IPS DF 6.9 (cell line): Measurements from ENCODE around the gene PCDHAC1.
"Not testable (repeated sequence)": the region's sequence is repeated elsewhere in the genome, so short reads cannot be mapped to it uniquely, and the experiment has no call there.

ENCODE experiments used
- DNase-seq: peaks from one replicate; pipeline ENCODE4 v3.0.0-alpha.2; 2013; ENCODE audit warnings: low read depth, low spot score
- H3K27ac ChIP-seq: one replicate; pipeline ENCODE4 v1.5.1; 2013; ENCODE audit warnings: low read length, control low read depth
- H3K27me3 ChIP-seq: 2 replicates; pipeline ENCODE4 v1.6.1; 2013; ENCODE audit warnings: mild to moderate bottlenecking, low read length; ENCODE audit not compliant: control insufficient read depth, insufficient read depth
- H3K36me3 ChIP-seq: 2 replicates; pipeline ENCODE4 v1.6.1; 2013; ENCODE audit warnings: low read length; ENCODE audit not compliant: control insufficient read depth, insufficient read depth
- H3K4me1 ChIP-seq: 2 replicates; pipeline ENCODE4 v1.6.1; 2013; ENCODE audit warnings: low read length; ENCODE audit not compliant: control insufficient read depth, insufficient read depth
- H3K4me3 ChIP-seq: 2 replicates; pipeline ENCODE4 v1.5.1; 2013; ENCODE audit warnings: mild to moderate bottlenecking, low read length
- H3K9me3 ChIP-seq: 2 replicates; pipeline ENCODE4 v1.6.1; 2013; ENCODE audit warnings: low read length, inconsistent platforms; ENCODE audit not compliant: control insufficient read depth, insufficient read depth
- WGBS: extraction: QIAGEN DNeasy Blood & Tissue Kit; methylation state at CpG from one replicate; pipeline ENCODE4 v1.1.7; 2013; ENCODE audit warnings: mixed read lengths, missing lambda C conversion rate; ENCODE audit not compliant: insufficient read length, insufficient coverage; 5-methylcytosine and 5-hydroxymethylcytosine counted together

The PCDHAC1 gene, protein sequence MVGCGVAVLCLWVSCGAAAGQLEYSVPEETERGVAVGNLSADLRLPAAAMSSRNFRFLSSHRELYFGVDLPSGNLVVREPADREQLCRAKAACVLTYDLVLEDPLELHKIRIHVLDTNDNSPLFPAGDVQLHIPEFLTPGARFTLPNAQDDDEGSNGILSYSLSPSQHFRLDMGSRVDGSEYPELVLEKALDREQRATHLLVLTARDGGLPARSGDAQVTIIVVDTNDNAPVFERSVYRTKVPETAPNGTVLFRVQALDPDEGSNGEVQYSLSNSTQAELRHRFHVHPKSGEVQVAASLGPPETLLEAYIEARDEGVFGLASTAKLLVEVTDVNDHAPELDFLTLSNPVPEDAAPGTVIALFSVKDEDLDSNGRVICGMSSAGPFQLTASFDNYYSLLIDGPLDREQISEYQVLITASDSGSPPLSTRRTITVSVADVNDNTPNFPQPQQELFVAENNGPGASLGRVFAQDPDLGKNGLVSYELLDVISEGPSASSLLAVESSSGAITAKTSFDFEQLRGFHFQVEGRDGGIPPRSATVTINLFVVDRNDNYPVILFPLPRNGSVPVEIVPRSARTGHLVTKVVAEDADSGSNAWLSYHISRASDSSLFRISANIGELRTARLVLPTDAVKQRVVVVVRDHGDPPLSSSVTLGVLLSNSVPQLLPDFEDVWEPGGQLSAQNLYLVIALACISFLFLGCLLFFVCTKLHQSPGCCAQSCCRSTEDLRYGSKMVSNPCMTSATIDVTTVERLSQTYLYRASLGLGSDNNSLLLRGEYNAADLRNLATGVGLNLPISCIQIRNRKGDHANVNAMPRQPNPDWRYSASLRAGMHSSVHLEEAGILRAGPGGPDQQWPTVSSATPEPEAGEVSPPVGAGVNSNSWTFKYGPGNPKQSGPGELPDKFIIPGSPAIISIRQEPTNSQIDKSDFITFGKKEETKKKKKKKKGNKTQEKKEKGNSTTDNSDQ

DNA sequence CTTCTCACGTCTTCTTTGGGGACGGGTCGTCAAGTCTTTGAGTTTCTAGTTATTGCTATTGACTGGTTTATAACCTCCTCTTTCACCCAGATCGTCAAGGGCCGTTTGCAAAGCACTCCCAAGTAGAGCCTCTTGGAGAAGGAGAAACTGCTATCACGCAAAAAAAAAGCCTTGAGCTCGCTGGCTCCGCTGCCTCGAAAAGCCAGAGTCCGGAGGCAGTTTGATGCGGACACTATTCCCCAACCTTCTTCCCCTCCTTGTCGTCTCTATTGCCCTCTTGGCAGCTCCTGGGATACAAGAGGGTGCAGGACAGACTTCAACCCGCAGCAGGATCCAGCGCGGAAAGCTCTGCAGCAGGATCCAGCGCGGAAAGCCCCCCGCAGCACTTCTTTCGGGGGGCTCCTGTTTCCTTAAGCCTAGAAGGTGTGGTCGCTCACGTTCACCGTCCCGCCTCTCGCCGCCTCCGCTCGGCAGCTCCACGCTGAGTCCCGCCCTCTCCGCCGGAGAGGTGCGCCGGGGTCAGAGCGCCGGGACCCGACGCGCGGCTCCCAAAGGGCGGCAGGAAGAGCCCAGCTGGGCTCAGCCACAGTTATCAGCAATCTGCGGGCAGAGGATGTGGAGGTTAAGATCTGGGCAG, at the start of gene PCDHAC1:
PCDHAC1 (plus strand) TSS at position 494 of the 637 bp plus-strand sequence. CDS start 594 bp downstream, outside the sequence.
- peak within 1 kb of the TSS; percentile 64; the same call in 1 of the 2 replicates for H3K4me3 ChIP-seq
- peak; percentile 35 for DNase-seq
- H3K27me3 ChIP-seq, result peaks cover 5% of the 10 kb centered on the region; the same call in 1 of the 2 replicates
- H3K9me3 ChIP-seq, result no peaks in the 10 kb centered on the region
- no CpG with 5 or more reads among the region's 41 CpGs for WGBS
- H3K27ac ChIP-seq, result no peak within 1 kb of the TSS
- H3K4me1 ChIP-seq, result peaks cover 8% of the 10 kb centered on the region
- H3K36me3 ChIP-seq, result no peaks in the 10 kb centered on the region

DNA sequence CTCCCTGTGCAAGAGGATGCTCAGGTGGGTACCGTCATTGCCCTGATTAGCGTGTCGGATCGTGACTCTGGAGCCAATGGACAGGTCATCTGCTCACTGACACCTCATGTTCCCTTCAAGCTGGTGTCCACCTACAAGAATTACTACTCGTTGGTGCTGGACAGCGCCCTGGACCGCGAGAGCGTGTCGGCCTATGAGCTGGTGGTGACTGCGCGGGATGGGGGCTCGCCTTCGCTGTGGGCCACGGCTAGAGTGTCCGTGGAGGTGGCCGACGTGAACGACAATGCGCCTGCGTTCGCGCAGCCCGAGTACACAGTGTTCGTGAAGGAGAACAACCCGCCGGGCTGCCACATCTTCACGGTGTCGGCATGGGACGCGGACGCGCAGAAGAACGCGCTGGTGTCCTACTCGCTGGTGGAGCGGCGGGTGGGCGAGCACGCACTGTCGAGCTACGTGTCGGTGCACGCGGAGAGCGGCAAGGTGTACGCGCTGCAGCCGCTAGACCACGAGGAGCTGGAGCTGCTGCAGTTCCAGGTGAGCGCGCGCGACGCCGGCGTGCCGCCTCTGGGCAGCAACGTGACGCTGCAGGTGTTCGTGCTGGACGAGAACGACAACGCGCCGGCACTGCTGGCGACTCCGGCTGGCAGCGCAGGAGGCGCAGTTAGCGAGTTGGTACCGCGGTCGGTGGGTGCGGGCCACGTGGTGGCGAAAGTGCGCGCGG, 49.4 kb upstream of the PCDHAC1 start:
- not testable (repeated sequence) for H3K9me3 ChIP-seq, H3K4me1 ChIP-seq, H3K27me3 ChIP-seq, H3K27ac ChIP-seq, DNase-seq, H3K4me3 ChIP-seq, H3K36me3 ChIP-seq
- no CpG with 5 or more reads among the region's 80 CpGs for WGBS

DNA sequence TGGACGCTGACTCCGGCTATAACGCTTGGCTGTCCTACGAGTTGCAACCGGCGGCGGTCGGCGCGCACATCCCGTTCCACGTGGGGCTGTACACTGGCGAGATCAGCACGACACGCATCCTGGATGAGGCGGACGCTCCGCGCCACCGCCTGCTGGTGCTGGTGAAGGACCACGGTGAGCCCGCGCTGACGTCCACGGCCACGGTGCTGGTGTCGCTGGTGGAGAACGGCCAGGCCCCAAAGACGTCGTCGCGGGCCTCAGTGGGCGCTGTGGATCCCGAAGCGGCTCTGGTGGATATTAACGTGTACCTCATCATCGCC, 48.9 kb upstream of the PCDHAC1 start:
- H3K4me1 ChIP-seq, result peaks cover 2% of the 10 kb centered on the region; the same call in 1 of the 2 replicates
- no peak overlapping the region for H3K27ac ChIP-seq
- H3K36me3 ChIP-seq, result peaks cover 4% of the 10 kb centered on the region; the same call in 1 of the 2 replicates
- H3K27me3 ChIP-seq, result no peaks in the 10 kb centered on the region
- DNase-seq, result no peak
- H3K9me3 ChIP-seq, result no peaks in the 10 kb centered on the region
- H3K4me3 ChIP-seq, result no peak overlapping the region
- no CpG with 5 or more reads among the region's 37 CpGs for WGBS

DNA sequence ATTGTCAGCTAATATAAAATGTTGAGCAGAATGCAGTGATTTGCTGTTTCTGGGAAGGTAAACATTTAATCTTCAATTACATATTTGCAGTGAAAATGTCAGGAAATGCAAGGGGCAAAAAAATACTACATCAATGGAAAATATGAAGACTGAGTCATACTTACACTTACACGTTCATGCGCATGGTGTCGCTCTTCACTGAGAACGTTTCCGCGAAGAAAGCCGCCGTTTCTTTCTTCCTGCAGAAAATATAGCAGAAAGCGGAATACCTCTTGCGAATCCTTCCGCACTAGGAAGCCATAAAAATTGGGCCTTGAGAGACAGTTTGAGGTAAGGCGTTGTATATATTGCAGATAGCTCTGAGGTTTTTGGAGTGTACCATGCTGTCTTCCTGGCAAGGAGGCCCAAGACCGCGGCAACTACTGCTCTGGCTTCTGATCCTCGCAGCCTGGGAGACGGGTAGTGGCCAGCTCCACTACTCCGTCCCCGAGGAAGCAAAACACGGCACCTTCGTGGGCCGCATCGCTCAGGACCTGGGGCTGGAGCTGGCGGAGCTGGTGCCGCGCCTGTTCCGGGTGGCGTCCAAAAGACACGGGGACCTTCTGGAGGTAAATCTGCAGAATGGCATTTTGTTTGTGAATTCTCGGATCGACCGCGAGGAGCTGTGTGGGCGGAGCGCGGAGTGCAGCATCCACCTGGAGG, 44.1 kb upstream of the PCDHAC1 start, which contains the start of gene PCDHA13:
PCDHA13 (plus strand) TSS at position 236 of the 702 bp plus-strand sequence; CDS start at position 381, 145 bp downstream.
- DNase-seq, result no peak
- H3K27ac ChIP-seq, result no peak within 1 kb of the TSS
- no peaks in the 10 kb centered on the region for H3K9me3 ChIP-seq
- peaks cover 7% of the 10 kb centered on the region for H3K36me3 ChIP-seq
- peak within 1 kb of the TSS; percentile 33; the same call in 1 of the 2 replicates for H3K4me3 ChIP-seq
- WGBS, result no CpG with 5 or more reads among the region's 35 CpGs
- H3K4me1 ChIP-seq, result peaks cover 2% of the 10 kb centered on the region; the same call in 1 of the 2 replicates
- H3K27me3 ChIP-seq, result no peaks in the 10 kb centered on the region

DNA sequence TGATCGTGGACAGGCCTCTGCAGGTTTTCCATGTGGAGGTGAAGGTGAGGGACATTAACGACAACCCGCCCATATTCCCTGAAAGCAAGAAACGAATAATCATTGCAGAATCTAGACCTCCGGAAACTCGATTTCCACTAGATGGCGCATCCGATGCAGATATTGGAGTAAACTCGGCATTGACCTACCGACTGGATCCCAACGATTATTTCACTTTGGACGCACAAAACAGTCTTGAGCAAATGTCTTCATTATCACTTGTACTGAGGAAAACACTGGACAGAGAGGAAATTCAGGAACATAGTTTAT, 43.6 kb upstream of the PCDHAC1 start:
- H3K27ac ChIP-seq, result no peak overlapping the region

DNA sequence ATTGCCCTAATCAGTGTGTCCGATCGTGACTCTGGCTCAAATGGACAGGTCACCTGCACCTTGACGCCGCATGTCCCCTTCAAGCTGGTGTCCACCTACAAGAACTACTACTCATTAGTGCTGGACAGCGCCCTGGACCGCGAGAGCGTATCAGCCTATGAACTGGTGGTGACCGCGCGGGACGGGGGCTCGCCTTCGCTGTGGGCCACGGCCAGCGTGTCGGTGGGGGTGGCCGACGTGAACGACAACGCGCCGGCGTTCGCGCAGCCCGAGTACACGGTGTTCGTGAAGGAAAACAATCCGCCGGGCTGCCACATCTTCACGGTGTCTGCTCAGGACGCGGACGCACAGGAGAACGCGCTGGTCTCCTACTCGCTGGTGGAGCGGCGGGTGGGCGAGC, 42.7 kb upstream of the PCDHAC1 start:
- no peaks in the 10 kb centered on the region for H3K27me3 ChIP-seq

More for the DNA sequence above, 43.6 kb upstream of the PCDHAC1 start:
- H3K4me3 ChIP-seq, result peak overlapping the region; percentile 33; the same call in 1 of the 2 replicates
- no peaks in the 10 kb centered on the region for H3K4me1 ChIP-seq
- no peaks in the 10 kb centered on the region for H3K9me3 ChIP-seq
- H3K27me3 ChIP-seq, result no peaks in the 10 kb centered on the region
- H3K36me3 ChIP-seq, result peaks cover 3% of the 10 kb centered on the region
- WGBS, result no CpG with 5 or more reads among the region's 12 CpGs
- DNase-seq, result peak; percentile 27

DNA sequence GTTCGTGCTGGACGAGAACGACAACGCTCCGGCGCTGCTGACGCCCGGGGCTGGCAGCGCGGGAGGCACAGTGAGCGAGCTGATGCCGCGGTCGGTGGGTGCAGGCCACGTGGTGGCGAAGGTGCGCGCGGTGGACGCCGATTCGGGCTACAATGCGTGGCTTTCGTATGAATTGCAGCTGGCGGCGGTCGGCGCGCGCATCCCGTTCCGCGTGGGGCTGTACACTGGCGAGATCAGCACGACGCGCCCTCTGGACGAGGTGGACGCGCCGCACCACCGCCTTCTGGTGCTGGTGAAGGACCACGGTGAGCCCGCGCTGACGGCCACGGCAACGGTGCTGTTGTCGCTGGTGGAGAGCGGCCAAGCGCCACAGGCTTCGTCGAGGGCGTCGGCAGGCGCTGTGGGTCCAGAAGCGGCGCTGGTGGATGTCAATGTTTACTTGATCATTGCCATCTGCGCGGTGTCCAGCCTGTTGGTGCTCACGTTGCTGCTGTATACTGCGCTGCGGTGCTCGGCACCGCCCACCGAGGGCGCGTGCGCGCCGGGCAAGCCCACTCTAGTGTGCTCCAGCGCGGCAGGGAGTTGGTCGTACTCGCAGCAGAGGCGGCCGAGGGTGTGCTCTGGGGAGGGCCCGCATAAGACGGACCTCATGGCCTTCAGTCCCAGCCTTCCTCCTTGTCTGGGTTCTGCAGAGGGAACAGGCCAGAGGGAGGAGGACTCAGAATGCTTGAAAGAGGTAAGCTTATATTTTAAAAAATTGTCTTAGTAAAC, 42.0 kb upstream of the PCDHAC1 start:
- Histone ChIP-seq H3K4me3 (no peak overlapping the region), H3K27me3 (no peaks in the 10 kb centered on the region), H3K36me3 (peaks cover 3% of the 10 kb centered on the region; the same call in 1 of the 2 replicates), H3K4me1 (no peaks in the 10 kb centered on the region), H3K27ac (no peak overlapping the region), H3K9me3 (no peaks in the 10 kb centered on the region)
- WGBS, result no CpG with 5 or more reads among the region's 79 CpGs
- DNase-seq, result no peak

More for the DNA sequence above, 42.7 kb upstream of the PCDHAC1 start:
- no CpG with 5 or more reads among the region's 41 CpGs for WGBS
- no peak overlapping the region for H3K4me3 ChIP-seq
- no peaks in the 10 kb centered on the region for H3K4me1 ChIP-seq
- no peak for DNase-seq
- H3K27ac ChIP-seq, result no peak overlapping the region
- peaks cover 3% of the 10 kb centered on the region; the same call in 1 of the 2 replicates for H3K36me3 ChIP-seq
- H3K9me3 ChIP-seq, result no peaks in the 10 kb centered on the region

DNA sequence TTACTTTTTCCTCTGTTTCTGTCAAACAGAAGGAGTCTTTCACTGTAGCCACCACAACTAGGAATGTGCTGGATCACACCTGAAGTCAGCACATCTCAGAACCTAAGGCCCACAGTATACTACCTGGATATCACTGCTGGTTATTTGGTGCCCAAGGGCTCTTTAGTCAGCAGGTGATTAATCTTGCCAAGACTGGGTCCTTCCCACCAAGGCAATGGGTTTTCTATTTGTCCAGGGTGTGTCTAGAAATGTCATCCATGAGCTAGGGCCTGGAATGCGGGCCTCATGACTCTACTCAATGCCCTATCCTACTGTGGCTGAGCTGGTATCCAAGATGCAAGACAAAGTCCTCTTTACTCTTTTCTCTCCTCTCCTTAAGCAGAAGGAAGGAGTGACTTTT, 9.8 kb upstream of the PCDHAC1 start:
- H3K4me1 ChIP-seq, result no peaks in the 10 kb centered on the region
- H3K36me3 ChIP-seq, result no peaks in the 10 kb centered on the region
- no peak for DNase-seq
- no peaks in the 10 kb centered on the region for H3K27me3 ChIP-seq
- no peaks in the 10 kb centered on the region for H3K9me3 ChIP-seq
- H3K4me3 ChIP-seq, result no peak overlapping the region
- no peak overlapping the region for H3K27ac ChIP-seq
- no CpG with 5 or more reads among the region's 1 CpG for WGBS

DNA sequence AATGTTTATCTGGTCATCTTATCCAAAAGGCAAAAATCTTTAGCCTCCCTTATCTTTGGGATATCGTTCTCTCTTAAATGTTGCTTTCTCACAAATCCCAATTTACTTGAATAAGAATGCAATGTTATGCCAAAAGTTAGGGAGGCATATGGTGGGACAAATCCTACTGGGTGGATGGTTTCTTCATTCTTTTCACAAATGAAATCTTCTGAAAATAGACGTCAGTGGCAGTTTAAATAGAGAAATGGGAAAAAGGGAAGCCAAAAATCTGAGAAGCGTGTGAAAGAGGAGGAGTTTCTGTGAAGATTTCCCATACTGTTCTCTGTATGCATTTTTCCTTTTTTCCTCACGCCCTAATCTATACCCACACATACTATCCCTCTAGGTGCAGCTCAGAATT, 2.5 kb upstream of the PCDHAC1 start:
- Histone ChIP-seq H3K4me3 (no peak overlapping the region), H3K27ac (no peak overlapping the region), H3K4me1 (peaks cover 8% of the 10 kb centered on the region), H3K36me3 (no peaks in the 10 kb centered on the region), H3K27me3 (peaks cover 5% of the 10 kb centered on the region; the same call in 1 of the 2 replicates), H3K9me3 (no peaks in the 10 kb centered on the region)
- no CpG with 5 or more reads among the region's 4 CpGs for WGBS
- DNase-seq, result no peak
